SU-DHL-6 (cell line): Measurements from ENCODE around the gene ELOB.

ENCODE experiments used
- H2AFZ ChIP-seq: fragments of 200-600 bp; sonication (generic); 2 replicates; pipeline ENCODE4 v1.6.1; 2014; ENCODE audit warnings: low read depth, mild to moderate bottlenecking, moderate library complexity, mixed read lengths, antibody characterized with exemption, low read length; ENCODE audit not compliant: severe bottlenecking
- H3F3A ChIP-seq: fragments of 200-600 bp; shearing (Covaris generic); 2 replicates; pipeline ENCODE4 v1.6.0; 2016; ENCODE audit warnings: antibody characterized with exemption, mild to moderate bottlenecking; ENCODE audit not compliant: insufficient read depth
- H3K27ac ChIP-seq: fragments of 200-600 bp; sonication (generic); 2 replicates; pipeline ENCODE4 v1.5.1; 2016; ENCODE audit warnings: low read depth, mild to moderate bottlenecking, low read length, moderate library complexity, mixed read lengths
- H3K27me3 ChIP-seq: fragments of 200-600 bp; sonication (generic), shearing (Covaris generic); 2 replicates; pipeline ENCODE4 v1.6.0; 2014; ENCODE audit warnings: mild to moderate bottlenecking, low read length
- H3K36me3 ChIP-seq: fragments of 200-600 bp; sonication (generic); 2 replicates; pipeline ENCODE4 v1.6.1; 2014; ENCODE audit warnings: mild to moderate bottlenecking, low read length, mixed read lengths
- H3K4me2 ChIP-seq: fragments of 300-600, 200-600 bp; shearing (Covaris generic), sonication (generic); 2 replicates; pipeline ENCODE4 v1.6.0; 2014; ENCODE audit warnings: low read length, low read depth, mild to moderate bottlenecking; ENCODE audit not compliant: poor library complexity, severe bottlenecking
- H3K4me3 ChIP-seq: fragments of 200-600 bp; sonication (generic); 2 replicates; pipeline ENCODE4 v1.5.1; 2014; ENCODE audit warnings: antibody characterized with exemption, low read length, mild to moderate bottlenecking, mixed read lengths; ENCODE audit not compliant: insufficient read depth, poor library complexity, severe bottlenecking
- H3K79me2 ChIP-seq: fragments of 200-600 bp; sonication (generic); 2 replicates; pipeline ENCODE4 v1.6.1; 2014; ENCODE audit warnings: mild to moderate bottlenecking, low read length, moderate library complexity; ENCODE audit not compliant: insufficient read depth
- H3K9ac ChIP-seq: fragments of 200-600 bp; sonication (generic); 2 replicates; pipeline ENCODE4 v1.7.0; 2014; ENCODE audit warnings: mild to moderate bottlenecking, low read length
- H3K9me2 ChIP-seq: fragments of 200-600 bp; sonication (generic); replicated peaks from 2 replicates; pipeline ENCODE4 v1.6.1; 2014; ENCODE audit warnings: low read length; ENCODE audit not compliant: insufficient read depth
- H3K9me3 ChIP-seq: fragments of 200-600 bp; sonication (generic); 2 replicates; pipeline ENCODE4 v1.6.1; 2014; ENCODE audit warnings: low read length, mixed read lengths; ENCODE audit not compliant: insufficient read depth
- H4K20me1 ChIP-seq: fragments of 200-600 bp; sonication (generic); 2 replicates; pipeline ENCODE4 v1.6.1; 2014; ENCODE audit warnings: low read depth, mild to moderate bottlenecking, antibody characterized with exemption, low read length, moderate library complexity, mixed read lengths
- EZH2phosphoT487 ChIP-seq: fragments of 200-600 bp; sonication (generic), shearing (Covaris generic); conservative IDR thresholded peaks from 2 replicates; pipeline ENCODE4 v1.6.1; 2018; ENCODE audit warnings: mild to moderate bottlenecking, antibody characterized with exemption, low read length, moderate library complexity, mixed read lengths
- TF ChIP-seq, protein P1 (sequence below): fragments of 200-600 bp; sonication (generic); IDR thresholded peaks from one replicate; pipeline ENCODE4 v1.5.1; 2017; ENCODE audit warnings: antibody characterized with exemption, mild to moderate bottlenecking, low read length, moderate library complexity; ENCODE audit not compliant: insufficient read depth, poor library complexity, severe bottlenecking

The ELOB gene

DNA sequence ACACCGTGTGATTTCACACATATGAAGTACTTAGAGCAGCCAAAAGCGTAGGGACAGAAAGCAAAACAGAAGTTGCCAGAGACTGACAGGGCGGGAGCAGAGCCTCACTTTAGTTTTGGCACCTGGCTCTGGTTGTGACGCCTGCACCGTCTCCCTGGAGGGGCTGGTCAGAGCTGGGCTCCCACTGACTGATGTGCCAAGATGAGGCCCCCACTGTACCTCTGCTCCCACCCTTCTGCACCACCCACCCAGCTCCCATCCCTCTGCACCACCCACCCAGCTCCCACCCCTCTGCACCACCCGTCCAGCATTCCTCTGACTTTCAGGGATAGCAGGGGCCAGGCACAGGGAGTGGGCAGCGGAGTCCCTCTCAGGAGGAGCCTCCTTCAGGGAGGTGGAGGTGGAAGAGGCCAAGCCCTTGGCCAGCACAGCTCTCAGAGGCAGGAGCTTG lies 36.7 kb upstream of the ELOB start:
- TF ChIP-seq, protein P1, sequence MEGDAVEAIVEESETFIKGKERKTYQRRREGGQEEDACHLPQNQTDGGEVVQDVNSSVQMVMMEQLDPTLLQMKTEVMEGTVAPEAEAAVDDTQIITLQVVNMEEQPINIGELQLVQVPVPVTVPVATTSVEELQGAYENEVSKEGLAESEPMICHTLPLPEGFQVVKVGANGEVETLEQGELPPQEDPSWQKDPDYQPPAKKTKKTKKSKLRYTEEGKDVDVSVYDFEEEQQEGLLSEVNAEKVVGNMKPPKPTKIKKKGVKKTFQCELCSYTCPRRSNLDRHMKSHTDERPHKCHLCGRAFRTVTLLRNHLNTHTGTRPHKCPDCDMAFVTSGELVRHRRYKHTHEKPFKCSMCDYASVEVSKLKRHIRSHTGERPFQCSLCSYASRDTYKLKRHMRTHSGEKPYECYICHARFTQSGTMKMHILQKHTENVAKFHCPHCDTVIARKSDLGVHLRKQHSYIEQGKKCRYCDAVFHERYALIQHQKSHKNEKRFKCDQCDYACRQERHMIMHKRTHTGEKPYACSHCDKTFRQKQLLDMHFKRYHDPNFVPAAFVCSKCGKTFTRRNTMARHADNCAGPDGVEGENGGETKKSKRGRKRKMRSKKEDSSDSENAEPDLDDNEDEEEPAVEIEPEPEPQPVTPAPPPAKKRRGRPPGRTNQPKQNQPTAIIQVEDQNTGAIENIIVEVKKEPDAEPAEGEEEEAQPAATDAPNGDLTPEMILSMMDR = no peak
- TF ChIP-seq EZH2phosphoT487 = no peak
- no peaks in the 10 kb centered on the region for H3K79me2 ChIP-seq
- H3K9me3 ChIP-seq = no peaks in the 10 kb centered on the region
- no peaks in the 10 kb centered on the region for H3K36me3 ChIP-seq
- no peaks in the 10 kb centered on the region for H4K20me1 ChIP-seq
- no peaks in the 10 kb centered on the region for H3K27me3 ChIP-seq
- no peak overlapping the region for H3K9ac ChIP-seq
- no peak overlapping the region for H3K4me2 ChIP-seq
- H3K9me2 ChIP-seq = no peaks in the 10 kb centered on the region
- no peak overlapping the region for H2AFZ ChIP-seq
- no peaks in the 10 kb centered on the region for H3F3A ChIP-seq
- no peak overlapping the region for H3K27ac ChIP-seq
- no peak overlapping the region for H3K4me3 ChIP-seq

DNA sequence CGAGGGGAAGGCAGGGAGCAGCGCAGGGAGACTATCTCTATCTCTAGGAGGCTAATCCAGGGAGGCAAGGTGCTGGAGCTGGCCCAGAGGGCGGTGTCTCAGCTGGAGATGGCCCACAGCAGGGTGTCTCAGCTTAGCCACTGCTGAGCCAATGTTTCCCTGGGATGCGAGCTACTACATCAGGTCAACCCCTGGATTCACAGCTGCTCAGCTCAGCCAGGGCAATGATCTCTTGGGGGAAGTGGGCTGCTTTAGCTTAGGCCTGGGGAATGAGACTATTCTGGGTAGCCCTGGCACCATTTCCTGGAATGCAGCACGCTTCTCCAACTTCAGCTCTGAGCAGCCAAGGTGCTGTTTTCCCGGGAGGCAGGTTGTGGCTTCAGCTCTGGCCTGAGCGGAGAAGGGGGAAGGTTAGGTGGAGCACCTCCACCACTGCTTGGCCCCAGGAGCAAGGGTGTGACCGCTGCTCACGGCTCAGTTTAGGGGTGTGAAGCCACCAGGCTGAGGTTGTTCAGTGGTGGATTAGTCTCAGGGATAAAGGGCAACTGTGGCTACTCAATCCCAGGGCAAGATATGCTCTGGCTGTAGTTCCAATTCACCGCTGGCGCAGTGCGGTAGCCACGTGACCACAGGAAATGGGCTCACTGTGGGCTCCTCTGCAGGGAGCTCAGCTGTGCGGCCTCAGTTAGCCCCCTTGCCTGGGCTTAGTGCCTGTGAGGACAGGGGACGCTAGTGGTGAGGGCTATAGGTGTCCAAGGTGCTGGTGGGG lies 34.8 kb upstream of the ELOB start:
- H3K9ac ChIP-seq = no peak overlapping the region
- H3K36me3 ChIP-seq = no peaks in the 10 kb centered on the region
- H3F3A ChIP-seq = no peaks in the 10 kb centered on the region
- no peak overlapping the region for H3K4me3 ChIP-seq
- H4K20me1 ChIP-seq = no peaks in the 10 kb centered on the region
- H3K9me3 ChIP-seq = no peaks in the 10 kb centered on the region
- no peak overlapping the region for H3K27ac ChIP-seq
- no peaks in the 10 kb centered on the region for H3K79me2 ChIP-seq
- H3K9me2 ChIP-seq = no peaks in the 10 kb centered on the region
- no peak overlapping the region for H3K4me2 ChIP-seq
- TF ChIP-seq, protein P1 = no peak
- TF ChIP-seq EZH2phosphoT487 = no peak
- H3K27me3 ChIP-seq = no peaks in the 10 kb centered on the region
- H2AFZ ChIP-seq = no peak overlapping the region

DNA sequence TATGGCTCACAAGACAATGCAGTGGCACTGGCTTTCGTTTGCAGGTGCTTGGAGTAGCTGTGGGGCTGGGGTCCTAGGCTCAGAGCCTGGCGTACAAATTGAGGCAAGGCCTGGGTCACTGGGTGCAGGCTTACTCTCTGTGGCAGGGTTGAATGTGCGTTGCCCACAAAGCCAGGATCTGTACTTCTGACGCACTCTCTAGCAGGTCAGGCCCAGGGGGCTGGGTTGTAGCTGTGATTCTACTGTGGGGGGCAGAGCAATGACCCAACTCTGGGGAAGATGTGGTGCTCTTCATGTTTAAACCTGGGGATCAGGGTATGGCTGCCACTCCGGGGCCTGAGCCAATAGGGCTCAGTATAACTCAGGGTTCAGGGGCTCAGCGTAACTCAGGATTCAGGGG lies 33.6 kb upstream of the ELOB start:
- Histone ChIP-seq H3K4me3 (no peak overlapping the region), H3K4me2 (no peak overlapping the region), H3K9ac (no peak overlapping the region), H3K9me2 (no peaks in the 10 kb centered on the region), H3K79me2 (no peaks in the 10 kb centered on the region), H3F3A (no peaks in the 10 kb centered on the region), H3K9me3 (no peaks in the 10 kb centered on the region), H2AFZ (no peak overlapping the region), H3K27ac (no peak overlapping the region), H3K27me3 (no peaks in the 10 kb centered on the region), H3K36me3 (no peaks in the 10 kb centered on the region), H4K20me1 (no peaks in the 10 kb centered on the region)
- TF ChIP-seq, protein P1 = no peak
- no peak for TF ChIP-seq EZH2phosphoT487
